GM23338 (cell line): ENCODE results near the gene GBP7. TPM values are rescaled to one million over a fixed set of nuclear protein-coding genes. Genes with fewer than 3 reads are reported as not detected.

Experiments
- ATAC-seq: fragments of 200-7000 bp; cut with Tn5 transposase; 3 replicates; pipeline ENCODE4 v1.9.1; 2020
- DNase-seq: peaks from one replicate; pipeline ENCODE4 v3.0.0-alpha.2; 2015; ENCODE audit warnings: low spot score
- H2AFZ ChIP-seq: fragments of 200-600 bp; sonication (generic); 2 replicates; pipeline ENCODE4 v1.8.0; 2016; ENCODE audit warnings: antibody characterized with exemption, mild to moderate bottlenecking, moderate library complexity
- H3F3A ChIP-seq: fragments of 200-600 bp; sonication (generic); replicated peaks from 2 replicates; pipeline ENCODE4 v1.8.0; 2017; ENCODE audit warnings: antibody characterized with exemption, mixed run types, low read depth
- H3K27ac ChIP-seq: fragments of 200-600 bp; sonication (generic); 2 replicates; pipeline ENCODE4 v1.6.1; 2016; ENCODE audit warnings: low read depth
- H3K27me3 ChIP-seq: fragments of 200-600 bp; sonication (generic); 2 replicates; pipeline ENCODE4 v1.8.0; 2016; ENCODE audit warnings: mild to moderate bottlenecking, mixed run types, moderate library complexity; ENCODE audit not compliant: insufficient read depth
- H3K36me3 ChIP-seq: fragments of 200-600 bp; sonication (generic); 2 replicates; pipeline ENCODE4 v1.8.0; 2016; ENCODE audit warnings: mild to moderate bottlenecking; ENCODE audit not compliant: insufficient read depth
- H3K4me1 ChIP-seq: fragments of 200-600 bp; sonication (generic); 2 replicates; pipeline ENCODE4 v1.8.0; 2016; ENCODE audit warnings: mild to moderate bottlenecking, moderate library complexity; ENCODE audit not compliant: insufficient read depth
- H3K4me2 ChIP-seq: fragments of 200-600 bp; sonication (generic); 2 replicates; pipeline ENCODE4 v1.7.1; 2017; ENCODE audit warnings: mixed run types
- H3K4me3 ChIP-seq: fragments of 200-600 bp; sonication (generic); 2 replicates; pipeline ENCODE4 v1.6.1; 2016; ENCODE audit warnings: mixed run types
- H3K79me2 ChIP-seq: fragments of 200-600 bp; sonication (generic); replicated peaks from 2 replicates; pipeline ENCODE4 v1.8.0; 2017; ENCODE audit warnings: mild to moderate bottlenecking; ENCODE audit not compliant: insufficient read depth
- H3K9me2 ChIP-seq: fragments of 200-600 bp; sonication (generic); 2 replicates; pipeline ENCODE4 v1.8.0; 2017; ENCODE audit not compliant: insufficient read depth
- H4K20me1 ChIP-seq: fragments of 200-600 bp; sonication (generic); replicated peaks from 2 replicates; pipeline ENCODE4 v1.8.0; 2017; ENCODE audit warnings: mild to moderate bottlenecking; ENCODE audit not compliant: insufficient read depth
- H3K27ac Mint-ChIP-seq: 2 replicates; pipeline ENCODE4 v1.8.0; 2020; ENCODE audit warnings: inconsistent platforms, mild to moderate bottlenecking, moderate library complexity, mixed read lengths
- H3K27me3 Mint-ChIP-seq: 3 replicates; pipeline ENCODE4 v1.8.0; 2022; ENCODE audit warnings: low read depth, mild to moderate bottlenecking, moderate library complexity, mixed read lengths, inconsistent platforms; ENCODE audit not compliant: insufficient read depth, poor library complexity
- H3K36me3 Mint-ChIP-seq: 3 replicates; pipeline ENCODE4 v1.8.0; 2021; ENCODE audit warnings: low read depth, mild to moderate bottlenecking, inconsistent platforms, moderate library complexity, mixed read lengths
- H3K4me1 Mint-ChIP-seq: 3 replicates; pipeline ENCODE4 v1.8.0; 2020; ENCODE audit warnings: mild to moderate bottlenecking, inconsistent platforms, mixed read lengths
- H3K4me3 Mint-ChIP-seq: 3 replicates; pipeline ENCODE4 v1.8.0; 2021; ENCODE audit warnings: moderate library complexity, mild to moderate bottlenecking, inconsistent platforms, mixed read lengths
- H3K9me3 Mint-ChIP-seq: 3 replicates; pipeline ENCODE4 v1.8.0; 2020; ENCODE audit warnings: moderate library complexity, mild to moderate bottlenecking, inconsistent platforms, mixed read lengths
- CREB1 ChIP-seq: fragments of 250-450 bp; sonication (Bioruptor Pico); IDR thresholded peaks from 2 replicates; pipeline ENCODE4 v1.5.0; 2020; ENCODE audit warnings: low read depth, mild to moderate bottlenecking, moderate library complexity
- CTCF ChIP-seq, 2 experiments: fragments of 200-600 bp in 1 of 2; sonication (generic) in 1 of 2; conservative IDR thresholded peaks; 2 replicates each; pipeline versions ENCODE4 v1.5.1 to v1.6.1; 2016 to 2017; ENCODE audit warnings: antibody characterized with exemption in 2 of 2, low read depth in 2 of 2, mild to moderate bottlenecking in 2 of 2, moderate library complexity in 1 of 2
- ETS1 ChIP-seq: IDR thresholded peaks from 2 replicates; pipeline ENCODE4 v1.6.1; 2016; ENCODE audit warnings: antibody characterized with exemption
- EZH2 ChIP-seq: fragments of 200-600 bp; sonication (generic); IDR thresholded peaks from one replicate; pipeline ENCODE4 v1.8.0; 2017; ENCODE audit warnings: antibody characterized with exemption, mild to moderate bottlenecking, low read depth; ENCODE audit not compliant: unreplicated experiment
- EZH2phosphoT487 ChIP-seq: fragments of 200-600 bp; sonication (generic); IDR thresholded peaks from one replicate; pipeline ENCODE4 v1.8.1; 2018; ENCODE audit warnings: antibody characterized with exemption; ENCODE audit not compliant: unreplicated experiment
- JUNB ChIP-seq: IDR thresholded peaks from one replicate; pipeline ENCODE4 v1.6.1; 2016; ENCODE audit warnings: antibody characterized with exemption; ENCODE audit not compliant: unreplicated experiment
- NANOG ChIP-seq: IDR thresholded peaks from 2 replicates; pipeline ENCODE4 v1.6.1; 2016; ENCODE audit warnings: antibody characterized with exemption, borderline replicate concordance
- STAT1 ChIP-seq: IDR thresholded peaks from one replicate; pipeline ENCODE4 v1.6.1; 2016; ENCODE audit warnings: antibody characterized with exemption; ENCODE audit not compliant: unreplicated experiment
- ZNF114 ChIP-seq: fragments of 250-450 bp; sonication (Bioruptor Pico); IDR thresholded peaks from 2 replicates; pipeline ENCODE4 v1.5.0; 2020; ENCODE audit warnings: mild to moderate bottlenecking, moderate library complexity
- ZNF331 ChIP-seq: fragments of 250-450 bp; sonication (Bioruptor Pico); IDR thresholded peaks from 2 replicates; pipeline ENCODE4 v1.5.0; 2020; ENCODE audit warnings: low read depth, mild to moderate bottlenecking, moderate library complexity
- ZNF462 ChIP-seq: fragments of 250-450 bp; sonication (Bioruptor Pico); IDR thresholded peaks from 2 replicates; pipeline ENCODE4 v1.5.0; 2020; ENCODE audit warnings: mild to moderate bottlenecking, moderate library complexity
- polyA plus RNA-seq: library from polyadenylated mRNA; unstranded; fragments of >200 nt; fragmentation: Nextera tagmentation; extraction: Ambion mirVana; gene quantifications from 2 replicates; pipeline ENCODE4 v1.2.1, GENCODE V29; 2016
- total RNA-seq: library from RNA; depleted of rRNA; stranded (reverse); fragments of >200 nt; shearing (Covaris generic); gene quantifications from 2 replicates; pipeline ENCODE4 v1.2.3, GENCODE V29; 2014

Gene GBP7
- total and polyA plus RNA-seq, 2 experiments from 2014 or later: not detected

DNA sequence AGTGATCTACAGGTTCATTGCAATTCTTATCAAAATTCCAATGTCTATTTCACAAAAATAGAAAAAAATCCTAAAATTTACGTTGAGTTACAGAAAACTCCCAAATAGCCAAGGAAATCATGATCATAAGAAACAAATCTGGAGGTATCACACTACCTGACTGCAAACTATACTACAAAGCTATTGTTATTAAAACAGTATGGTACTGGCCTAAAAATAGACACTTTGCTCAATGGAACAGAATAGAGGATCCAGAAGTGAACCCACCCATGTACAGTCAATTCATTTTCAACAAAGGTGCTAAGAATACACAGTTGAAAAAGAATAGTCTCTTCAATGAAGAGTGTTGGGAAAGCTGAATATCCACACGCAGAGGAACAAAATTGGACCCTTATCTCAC, 80.1 kb downstream of the GBP7 start (continued):
- no peak for TF ChIP-seq NANOG
- no peak for TF ChIP-seq ETS1
- no peak for TF ChIP-seq JUNB

GRCh38 chr1:89089962-89090361, 85.8 kb downstream of the GBP7 start:
- Histone ChIP-seq H3K4me1 (peaks cover 5% of the 10 kb centered on the region; the same call in 1 of the 2 replicates), H4K20me1 (no peaks in the 10 kb centered on the region), H3K9me2 (no peaks in the 10 kb centered on the region), H3K27ac (no peak overlapping the region), H3K27me3 (no peaks in the 10 kb centered on the region), H2AFZ (no peak overlapping the region), H3K4me3 (no peak overlapping the region), H3K4me2 (no peak overlapping the region), H3K36me3 (no peaks in the 10 kb centered on the region), H3F3A (no peaks in the 10 kb centered on the region), H3K79me2 (no peaks in the 10 kb centered on the region)
- H3K9me3 Mint-ChIP-seq: no peaks in the 10 kb centered on the region; the same call in 2 of the 3 replicates
- no peaks in the 10 kb centered on the region for H3K27me3 Mint-ChIP-seq
- H3K36me3 Mint-ChIP-seq: no peaks in the 10 kb centered on the region
- no peak overlapping the region for H3K4me3 Mint-ChIP-seq
- peaks cover 7% of the 10 kb centered on the region; the same call in 1 of the 3 replicates for H3K4me1 Mint-ChIP-seq
- DNase-seq (no peak), ATAC-seq (no peak)
- H3K27ac Mint-ChIP-seq: no peak overlapping the region
- TF ChIP-seq CREB1 (CRISPR knock-in tag) (no peak), STAT1 (no peak), EZH2 (no peak), EZH2phosphoT487 (no peak), ZNF114 (CRISPR knock-in tag) (no peak), NANOG (no peak), JUNB (no peak), CTCF (conservative IDR thresholded peaks at IDR 0.05; ENCODE audit: low read depth in 2 of 2) (no peak), ZNF462 (CRISPR knock-in tag) (no peak), ETS1 (no peak), ZNF331 (CRISPR knock-in tag) (no peak)
